WTC11 (cell line): ENCODE measurements around the gene SPDYE16. TPM values are rescaled to one million over a fixed set of nuclear protein-coding genes. Genes with fewer than 3 reads are reported as not detected.
"Not testable (repeated sequence)": the region's sequence is repeated elsewhere in the genome, so short reads cannot be mapped to it uniquely, and the experiment has no call there.

Source experiments
- ATAC-seq: fragments of 200-7000 bp; cut with Tn5 transposase; 2 replicates; pipeline ENCODE4 v1.10.0; 2021; ENCODE audit warnings: mild to moderate bottlenecking, moderate library complexity
- CTCF ChIA-PET: fragments of 300-600 bp; sonication (Branson Sonifier 250); formaldehyde crosslinking; loops from one replicate; lab custom pipeline; 2021; ENCODE audit warnings: antibody characterized with exemption; lab: Charles Lee
- POLR2A ChIA-PET: fragments of 350-600 bp; sonication (Branson Sonifier 250); formaldehyde crosslinking; loops from one replicate; lab custom pipeline; 2021; ENCODE audit warnings: antibody characterized with exemption; lab: Charles Lee
- DNase-seq: peaks from one replicate; pipeline ENCODE4 v3.0.0; 2021; ENCODE audit warnings: low spot score
- H3K27ac Mint-ChIP-seq: 2 replicates; pipeline ENCODE4 v1.8.0; 2021; ENCODE audit warnings: mixed read lengths
- H3K27me3 Mint-ChIP-seq: 2 replicates; pipeline ENCODE4 v1.8.0; 2021; ENCODE audit warnings: low read depth, mild to moderate bottlenecking, moderate library complexity, mixed read lengths
- H3K36me3 Mint-ChIP-seq: 2 replicates; pipeline ENCODE4 v1.8.0; 2021; ENCODE audit warnings: mixed read lengths
- H3K4me1 Mint-ChIP-seq: 2 replicates; pipeline ENCODE4 v1.8.0; 2022; ENCODE audit warnings: mixed read lengths
- H3K4me3 Mint-ChIP-seq: 2 replicates; pipeline ENCODE4 v1.8.0; 2021; ENCODE audit warnings: mild to moderate bottlenecking, moderate library complexity, mixed read lengths
- H3K9me3 Mint-ChIP-seq: 2 replicates; pipeline ENCODE4 v1.8.0; 2021; ENCODE audit warnings: mixed read lengths
- total RNA-seq: library from RNA; stranded (reverse); gene quantifications from 3 replicates; pipeline ENCODE4 v1.2.3, GENCODE V29; 2021

SPDYE16 gene
- total RNA-seq, 1 experiment from 2014 or later: not detected

DNA sequence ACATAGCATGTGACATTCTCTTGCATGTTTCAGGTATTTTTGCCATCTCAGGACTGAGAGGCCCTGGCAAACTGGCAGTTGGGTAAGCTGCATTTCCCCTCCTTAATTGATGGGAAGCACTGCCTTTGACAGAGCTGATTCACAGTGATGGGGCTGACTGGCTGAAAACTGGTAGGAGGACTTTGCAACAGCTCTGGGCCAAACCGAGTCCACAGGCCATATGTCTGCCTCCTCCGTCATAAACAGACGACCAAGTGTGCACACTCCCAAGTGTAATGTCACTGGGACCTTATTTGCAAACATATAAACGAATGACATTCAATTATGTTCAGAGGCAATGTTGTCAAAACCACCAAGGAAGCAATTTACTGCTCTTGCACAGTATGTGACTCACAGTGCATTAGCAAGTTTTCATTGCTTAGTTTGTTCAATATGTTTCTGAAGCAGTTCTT is 27.3 kb upstream of the SPDYE16 start:
- CTCF ChIA-PET, ATAC-seq, POLR2A ChIA-PET, H3K27me3 Mint-ChIP-seq, H3K4me3 Mint-ChIP-seq, H3K27ac Mint-ChIP-seq, H3K4me1 Mint-ChIP-seq, DNase-seq: not testable (repeated sequence)
- Mint-ChIP-seq H3K36me3 (peaks cover 29% of the 10 kb centered on the region), H3K9me3 (peaks cover 22% of the 10 kb centered on the region)

DNA sequence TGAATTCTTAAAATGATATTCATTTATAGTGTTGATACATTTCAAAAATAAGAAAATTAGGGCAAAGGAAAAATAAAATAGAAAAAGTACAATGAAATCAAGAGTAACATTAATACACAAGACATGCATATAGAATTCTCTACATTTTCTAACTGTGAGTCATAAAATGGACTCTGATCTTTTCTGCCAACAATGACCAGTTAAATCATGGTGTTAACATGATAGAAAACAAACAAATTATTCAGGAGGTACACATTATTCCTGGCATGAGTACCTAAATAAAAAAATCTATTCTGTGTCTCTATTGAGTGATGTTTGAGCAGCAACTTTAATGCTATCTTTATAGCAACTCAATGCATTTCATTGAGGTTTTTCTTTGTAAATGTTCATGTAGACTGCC is 25.6 kb upstream of the SPDYE16 start:
- ATAC-seq, H3K27ac Mint-ChIP-seq, H3K27me3 Mint-ChIP-seq, CTCF ChIA-PET, POLR2A ChIA-PET, DNase-seq, H3K4me3 Mint-ChIP-seq, H3K4me1 Mint-ChIP-seq: not testable (repeated sequence)
- H3K9me3 Mint-ChIP-seq: peaks cover 31% of the 10 kb centered on the region
- H3K36me3 Mint-ChIP-seq: peaks cover 40% of the 10 kb centered on the region

DNA sequence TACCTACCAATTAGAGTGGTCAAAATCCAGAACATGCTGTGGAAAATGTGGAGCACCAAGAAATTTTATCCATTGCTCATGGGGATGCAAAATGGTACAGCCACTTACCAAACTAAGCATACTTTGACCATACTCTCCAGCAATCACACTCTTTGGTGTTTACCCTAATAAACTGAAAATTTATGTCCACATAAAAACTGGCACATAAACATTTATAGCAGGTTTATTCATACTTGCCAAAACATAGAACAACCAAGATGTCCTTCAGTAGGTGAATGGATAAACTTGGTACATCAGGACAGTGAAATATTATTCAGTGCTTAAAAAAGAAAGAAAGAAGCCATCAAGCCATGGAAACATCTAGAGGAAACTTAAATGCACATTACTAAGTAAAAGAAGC is 24.7 kb upstream of the SPDYE16 start:
- ATAC-seq, CTCF ChIA-PET, H3K4me3 Mint-ChIP-seq, DNase-seq, H3K27me3 Mint-ChIP-seq, H3K27ac Mint-ChIP-seq, H3K4me1 Mint-ChIP-seq, POLR2A ChIA-PET: not testable (repeated sequence)
- Mint-ChIP-seq H3K9me3 (peaks cover 33% of the 10 kb centered on the region), H3K36me3 (peaks cover 45% of the 10 kb centered on the region)

DNA sequence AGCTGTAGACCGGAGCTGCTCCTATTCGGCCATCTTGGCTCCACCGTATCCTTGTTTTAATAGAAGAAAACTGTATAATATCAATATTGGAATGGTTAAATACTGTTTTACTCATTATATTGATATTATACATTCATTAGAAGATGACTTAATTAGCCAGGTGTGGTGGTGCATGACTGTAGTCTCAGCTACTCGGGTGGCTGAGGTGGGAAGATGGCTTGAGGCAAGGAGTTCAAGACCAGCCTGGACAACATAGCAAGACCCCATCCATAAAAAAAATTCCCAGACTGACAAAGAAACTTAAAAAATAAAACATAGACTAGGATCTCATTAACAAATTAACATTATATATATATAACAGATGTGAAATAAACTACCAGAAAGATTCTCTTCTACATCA is 24.2 kb upstream of the SPDYE16 start:
- CTCF ChIA-PET, H3K27me3 Mint-ChIP-seq, H3K4me1 Mint-ChIP-seq, H3K27ac Mint-ChIP-seq, ATAC-seq, DNase-seq, POLR2A ChIA-PET, H3K4me3 Mint-ChIP-seq: not testable (repeated sequence)
- Mint-ChIP-seq H3K36me3 (peaks cover 48% of the 10 kb centered on the region), H3K9me3 (peaks cover 35% of the 10 kb centered on the region)

DNA sequence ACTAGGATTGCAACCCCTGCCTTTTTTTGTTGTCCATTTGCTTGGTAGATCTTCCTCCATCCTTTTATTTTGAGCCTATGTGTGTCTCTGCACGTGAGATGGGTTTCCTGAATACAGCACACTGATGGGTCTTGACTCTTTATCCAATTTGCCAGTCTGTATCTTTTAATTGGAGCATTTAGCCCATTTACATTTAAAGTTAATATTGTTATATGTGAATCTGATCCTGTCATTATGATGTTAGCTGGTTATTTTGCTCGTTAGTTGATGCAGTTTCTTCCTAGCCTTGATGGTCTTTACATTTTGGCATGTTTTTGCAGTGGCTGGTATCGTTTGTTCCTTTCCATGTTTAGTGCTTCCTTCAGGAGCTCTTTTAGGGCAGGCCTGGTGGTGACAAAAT is 21.9 kb upstream of the SPDYE16 start:
- POLR2A ChIA-PET, H3K4me3 Mint-ChIP-seq, DNase-seq, H3K27ac Mint-ChIP-seq, H3K27me3 Mint-ChIP-seq, ATAC-seq, H3K4me1 Mint-ChIP-seq, CTCF ChIA-PET: not testable (repeated sequence)
- Mint-ChIP-seq H3K36me3 (peaks cover 59% of the 10 kb centered on the region), H3K9me3 (peaks cover 40% of the 10 kb centered on the region)

DNA sequence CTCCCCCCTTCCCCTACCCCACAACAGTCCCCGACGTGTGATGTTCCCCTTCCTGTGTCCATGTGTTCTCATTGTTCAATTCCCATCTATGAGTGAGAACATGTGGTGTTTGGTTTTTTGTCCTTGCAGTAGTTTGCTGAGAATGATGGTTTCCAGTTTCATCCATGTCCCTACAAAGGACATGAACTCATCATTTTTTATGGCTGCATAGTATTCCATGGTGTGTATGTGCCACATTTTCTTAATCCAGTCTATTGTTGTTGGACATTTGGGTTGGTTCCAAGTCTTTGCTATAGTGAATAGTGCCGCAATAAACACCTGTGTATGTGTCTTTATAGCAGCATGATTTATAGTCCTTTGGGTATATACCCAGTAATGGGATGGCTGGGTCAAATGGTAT is 18.2 kb upstream of the SPDYE16 start:
- H3K9me3 Mint-ChIP-seq: peaks cover 27% of the 10 kb centered on the region
- H3K4me1 Mint-ChIP-seq, DNase-seq, CTCF ChIA-PET, H3K4me3 Mint-ChIP-seq, H3K27me3 Mint-ChIP-seq, H3K27ac Mint-ChIP-seq, ATAC-seq, POLR2A ChIA-PET: not testable (repeated sequence)
- peaks cover 50% of the 10 kb centered on the region for H3K36me3 Mint-ChIP-seq

DNA sequence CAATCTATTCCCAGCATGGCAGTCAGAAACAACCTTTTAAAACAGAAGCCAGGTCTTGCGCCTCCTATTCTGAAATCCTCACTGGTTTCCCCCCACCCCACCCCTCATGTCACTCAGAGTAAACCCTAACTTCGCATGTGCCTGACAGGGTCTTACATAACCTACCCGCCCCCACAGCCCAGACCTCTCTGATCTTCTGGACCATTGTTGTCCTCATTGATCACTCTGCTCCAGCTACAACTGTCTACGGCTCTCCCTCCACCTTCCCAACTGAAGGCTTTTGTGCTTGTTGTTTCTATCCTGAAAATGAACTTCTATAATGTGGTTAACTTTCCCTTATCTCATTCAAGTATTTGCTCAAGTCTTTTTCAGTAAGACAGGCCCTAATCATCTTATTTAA is 17.1 kb upstream of the SPDYE16 start:
- peaks cover 17% of the 10 kb centered on the region for H3K9me3 Mint-ChIP-seq
- ATAC-seq, H3K4me3 Mint-ChIP-seq, H3K4me1 Mint-ChIP-seq, POLR2A ChIA-PET, H3K27ac Mint-ChIP-seq, H3K27me3 Mint-ChIP-seq, DNase-seq, CTCF ChIA-PET: not testable (repeated sequence)
- peaks cover 39% of the 10 kb centered on the region for H3K36me3 Mint-ChIP-seq

DNA sequence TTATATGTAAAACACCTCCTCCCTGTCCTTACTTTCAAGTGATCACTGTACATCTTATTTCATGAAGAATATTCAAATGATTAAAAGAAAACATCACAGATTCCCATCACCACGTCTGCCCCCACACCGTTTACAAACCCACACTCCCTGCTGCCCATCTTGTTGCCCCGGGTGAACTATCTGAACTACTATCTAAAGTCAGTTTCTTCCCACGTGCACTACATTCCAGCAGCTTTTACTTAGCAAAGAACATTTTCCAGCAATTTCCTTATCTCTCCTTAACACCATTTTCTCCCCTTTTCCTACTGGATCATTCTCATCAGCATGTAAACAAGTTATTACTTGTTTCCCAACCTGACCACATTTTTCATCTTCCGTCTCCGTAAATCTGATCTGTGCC is 16.6 kb upstream of the SPDYE16 start:
- Mint-ChIP-seq H3K36me3 (peaks cover 40% of the 10 kb centered on the region), H3K27ac (peak overlapping the region; percentile 31), H3K9me3 (peaks cover 17% of the 10 kb centered on the region)
- CTCF ChIA-PET, H3K4me1 Mint-ChIP-seq, DNase-seq, H3K27me3 Mint-ChIP-seq, H3K4me3 Mint-ChIP-seq, ATAC-seq, POLR2A ChIA-PET: not testable (repeated sequence)

DNA sequence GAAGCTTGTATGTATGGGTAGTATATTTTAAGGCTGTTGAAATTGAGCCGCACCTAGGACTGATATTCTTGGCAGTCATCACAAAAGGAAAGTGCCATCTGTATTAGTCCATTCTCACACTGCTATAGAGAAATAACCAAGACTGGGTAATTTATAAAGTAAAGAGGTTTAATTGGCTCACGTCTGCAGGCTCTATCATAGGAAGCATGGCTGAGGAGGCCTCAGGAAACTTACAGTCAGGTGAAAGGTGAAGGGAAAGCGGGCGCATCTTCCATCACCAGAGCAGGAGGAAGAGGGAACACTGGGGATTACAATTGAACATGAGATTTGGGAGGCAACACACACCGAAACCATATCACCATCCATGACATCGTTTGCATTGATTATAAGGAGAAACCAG is 8.9 kb upstream of the SPDYE16 start:
- DNase-seq, H3K27ac Mint-ChIP-seq, H3K4me1 Mint-ChIP-seq, H3K9me3 Mint-ChIP-seq, H3K4me3 Mint-ChIP-seq, CTCF ChIA-PET, H3K27me3 Mint-ChIP-seq, ATAC-seq, POLR2A ChIA-PET: not testable (repeated sequence)
- peaks cover 11% of the 10 kb centered on the region for H3K36me3 Mint-ChIP-seq

DNA sequence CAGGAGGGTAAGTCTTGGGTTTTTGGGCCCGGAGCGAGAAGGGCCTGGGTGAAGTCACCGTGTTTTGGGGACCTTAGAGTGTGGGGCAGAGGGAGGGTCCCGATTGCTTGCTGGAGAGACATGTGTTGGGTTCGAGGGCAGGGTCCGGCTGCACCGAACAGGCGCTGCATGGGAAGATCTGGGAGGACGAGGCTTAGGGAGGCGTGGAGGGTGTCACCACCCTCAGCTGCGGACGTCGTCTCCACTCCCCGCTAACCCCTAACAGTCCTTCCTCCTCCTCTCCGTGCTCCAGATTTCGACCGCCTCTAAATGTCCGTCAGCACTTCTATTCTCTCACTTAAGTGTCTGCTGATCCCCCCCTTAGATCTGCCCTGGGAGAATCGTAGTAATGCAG is 6.8 kb upstream of the SPDYE16 start:
- H3K9me3 Mint-ChIP-seq: not testable (repeated sequence)
- peaks cover 10% of the 10 kb centered on the region for H3K36me3 Mint-ChIP-seq

More for the DNA sequence above, 6.8 kb upstream of the SPDYE16 start:
- H3K27me3 Mint-ChIP-seq, DNase-seq, H3K4me1 Mint-ChIP-seq, H3K27ac Mint-ChIP-seq, POLR2A ChIA-PET, CTCF ChIA-PET, ATAC-seq: not testable (repeated sequence)
- H3K4me3 Mint-ChIP-seq: peak overlapping the region; percentile 83
